HuH-7.5 (cell line): ENCODE measurements around the gene NGEF.
A peak's percentile ranks its signal among the peaks of the same experiment; 100 is the strongest.

ENCODE experiments used
- DNase-seq: peaks from one replicate; pipeline ENCODE4 v3.0.0; 2011; ENCODE audit warnings: low spot score

The NGEF gene

GRCh38 chr2:232884001-232884421 is 129.0 kb downstream of the NGEF start:
- DNase-seq: no peak

- no peak for DNase-seq
Observed at GRCh38 chr2:232883116-232883721, 129.8 kb downstream of the NGEF start.

- DNase-seq: no peak
Observed at GRCh38 chr2:232882505-232883115, 130.4 kb downstream of the NGEF start.

- no peak for DNase-seq
Observed at GRCh38 chr2:232882085-232882484, 131.0 kb downstream of the NGEF start.

- DNase-seq: no peak
Observed at GRCh38 chr2:232880764-232881351, 132.2 kb downstream of the NGEF start.

GRCh38 chr2:232879618-232880494 is 133.2 kb downstream of the NGEF start:
- no peak for DNase-seq

- no peak for DNase-seq
Observed at GRCh38 chr2:232878855-232879617, 134.0 kb downstream of the NGEF start.

- DNase-seq: no peak
Observed at GRCh38 chr2:232877940-232878511, 135.0 kb downstream of the NGEF start.

- DNase-seq: peak; percentile 63
Observed at GRCh38 chr2:232876978-232877441, 136.0 kb downstream of the NGEF start.

- peak; percentile 86 for DNase-seq
Observed at GRCh38 chr2:232876161-232876977, 136.7 kb downstream of the NGEF start.

GRCh38 chr2:232875256-232876121 is 137.6 kb downstream of the NGEF start:
- peak; percentile 56 for DNase-seq

GRCh38 chr2:232874677-232875223 is 138.3 kb downstream of the NGEF start:
- DNase-seq: no peak

- DNase-seq: no peak
Observed at GRCh38 chr2:232873909-232874641, 139.0 kb downstream of the NGEF start.

GRCh38 chr2:232873292-232873908 is 139.7 kb downstream of the NGEF start:
- no peak for DNase-seq

- DNase-seq: no peak
Observed at GRCh38 chr2:232872826-232873225, 140.2 kb downstream of the NGEF start.

- DNase-seq: no peak
Observed at GRCh38 chr2:232871835-232872736, 141.0 kb downstream of the NGEF start.

- DNase-seq: no peak
Observed at GRCh38 chr2:232871418-232871834, 141.6 kb downstream of the NGEF start.
